Measurements from ENCODE around the gene PSMD11. TPM values are rescaled to one million over a fixed set of nuclear protein-coding genes. Genes with fewer than 3 reads are reported as not detected.

Gene PSMD11
- total RNA-seq, 2 experiments from 2014 or later: 81.0 to 137 TPM

GRCh38 chr17:32502710-32503109 is 58.4 kb downstream of the PSMD11 start:
- Histone ChIP-seq H3K4me2 (ENCODE audit: low read length) (peak overlapping the region; percentile 71), H3K4me3 (ENCODE audit: low read depth, low read length, poor library complexity, severe bottlenecking) (no peak overlapping the region)

GRCh38 chr17:32503251-32504165 is 59.2 kb downstream of the PSMD11 start:
- peak overlapping the region; percentile 71 for H3K4me2 ChIP-seq (ENCODE audit: low read length)
- TF ChIP-seq EZH2phosphoT487 (IDR thresholded peaks at IDR 0.05; ENCODE audit: borderline replicate concordance, low read depth, low read length) (no peak), CTCF (conservative IDR thresholded peaks at IDR 0.05; ENCODE audit: low read length) (no peak)

More at GRCh38 chr17:32502710-32503109, 58.4 kb downstream of the PSMD11 start:
- H4K20me1 ChIP-seq (ENCODE audit: insufficient read depth, low read length): no peaks in the 10 kb centered on the region
- no peak for DNase-seq (ENCODE audit: low spot score)
- POLR2A ChIA-PET: interaction anchor here (1.4 kb wide), 1 partner anchor 17 kb away, joined by 3 read pairs; no protein-coding TSS in a partner anchor
- intact Hi-C loops (cut with micrococcal nuclease; ENCODE audit: unreplicated experiment): loop anchor here (1.0 to 5.0 kb wide), 2 partner anchors 21 to 55 kb away; no protein-coding TSS in a partner anchor
- no TSS peak for BruUV-seq (replicated peaks)
- H3K9me2 ChIP-seq (ENCODE audit: insufficient read depth, low read length): no peaks in the 10 kb centered on the region
- no peaks in the 10 kb centered on the region for H3K9me3 ChIP-seq (ENCODE audit: low read length)
- CTCF ChIA-PET (ENCODE audit: unreplicated experiment): no interaction called here
- TF ChIP-seq EZH2phosphoT487 (IDR thresholded peaks at IDR 0.05; ENCODE audit: borderline replicate concordance, low read depth, low read length): no peak
- TF ChIP-seq CTCF (conservative IDR thresholded peaks at IDR 0.05; ENCODE audit: low read length): no peak
- H3K4me1 ChIP-seq (ENCODE audit: insufficient read depth, low read length, poor library complexity, severe bottlenecking): peaks cover 26% of the 10 kb centered on the region
- H2AFZ ChIP-seq (ENCODE audit: low read length): peak overlapping the region; percentile 79; the same call in 1 of the 2 replicates
- H3K27ac ChIP-seq (ENCODE audit: low read depth, low read length, poor library complexity, severe bottlenecking): peak overlapping the region; percentile 83
- H3K36me3 ChIP-seq (ENCODE audit: insufficient read depth, low read length): no peaks in the 10 kb centered on the region
- no peaks in the 10 kb centered on the region for H3K79me2 ChIP-seq (ENCODE audit: insufficient read depth, low read depth, low read length)

More at GRCh38 chr17:32503251-32504165, 59.2 kb downstream of the PSMD11 start:
- Histone ChIP-seq H3K9me2 (ENCODE audit: insufficient read depth, low read length) (no peaks in the 10 kb centered on the region), H3K79me2 (ENCODE audit: insufficient read depth, low read depth, low read length) (no peaks in the 10 kb centered on the region), H3K27ac (ENCODE audit: low read depth, low read length, poor library complexity, severe bottlenecking) (peak overlapping the region; percentile 83), H3K4me1 (ENCODE audit: insufficient read depth, low read length, poor library complexity, severe bottlenecking) (peaks cover 26% of the 10 kb centered on the region), H2AFZ (ENCODE audit: low read length) (peak overlapping the region; percentile 79), H4K20me1 (ENCODE audit: insufficient read depth, low read length) (no peaks in the 10 kb centered on the region), H3K4me3 (ENCODE audit: low read depth, low read length, poor library complexity, severe bottlenecking) (peak overlapping the region; percentile 37), H3K36me3 (ENCODE audit: insufficient read depth, low read length) (no peaks in the 10 kb centered on the region), H3K9me3 (ENCODE audit: low read length) (no peaks in the 10 kb centered on the region)
- intact Hi-C loops (cut with micrococcal nuclease; ENCODE audit: unreplicated experiment): loop anchor here (1.0 to 5.0 kb wide), 2 partner anchors 20 to 54 kb away; no protein-coding TSS in a partner anchor
- CTCF ChIA-PET (ENCODE audit: unreplicated experiment): no interaction called here
- POLR2A ChIA-PET: interaction anchor here (0.6 to 1.4 kb wide), 3 partner anchors 18 to 116 kb away, joined by 3 read pairs; no protein-coding TSS in a partner anchor
- DNase-seq (ENCODE audit: low spot score): peak; percentile 91
- BruUV-seq (replicated peaks): no TSS peak

Data from OCI-LY7 (cell line).